WTC11 (cell line): Measurements from ENCODE around the gene AGAP1. TPM values are rescaled to one million over a fixed set of nuclear protein-coding genes. Genes with fewer than 3 reads are reported as not detected.

Experiments used
- ATAC-seq: fragments of 200-7000 bp; cut with Tn5 transposase; 2 replicates; pipeline ENCODE4 v1.10.0; 2021; ENCODE audit warnings: mild to moderate bottlenecking, moderate library complexity
- CTCF ChIA-PET: fragments of 300-600 bp; sonication (Branson Sonifier 250); formaldehyde crosslinking; loops from one replicate; lab custom pipeline; 2021; ENCODE audit warnings: antibody characterized with exemption; lab: Charles Lee
- POLR2A ChIA-PET: fragments of 350-600 bp; sonication (Branson Sonifier 250); formaldehyde crosslinking; loops from one replicate; lab custom pipeline; 2021; ENCODE audit warnings: antibody characterized with exemption; lab: Charles Lee
- DNase-seq: peaks from one replicate; pipeline ENCODE4 v3.0.0; 2021; ENCODE audit warnings: low spot score
- H3K27ac Mint-ChIP-seq: 2 replicates; pipeline ENCODE4 v1.8.0; 2021; ENCODE audit warnings: mixed read lengths
- H3K27me3 Mint-ChIP-seq: 2 replicates; pipeline ENCODE4 v1.8.0; 2021; ENCODE audit warnings: low read depth, mild to moderate bottlenecking, moderate library complexity, mixed read lengths
- H3K36me3 Mint-ChIP-seq: 2 replicates; pipeline ENCODE4 v1.8.0; 2021; ENCODE audit warnings: mixed read lengths
- H3K4me1 Mint-ChIP-seq: 2 replicates; pipeline ENCODE4 v1.8.0; 2022; ENCODE audit warnings: mixed read lengths
- H3K4me3 Mint-ChIP-seq: 2 replicates; pipeline ENCODE4 v1.8.0; 2021; ENCODE audit warnings: mild to moderate bottlenecking, moderate library complexity, mixed read lengths
- H3K9me3 Mint-ChIP-seq: 2 replicates; pipeline ENCODE4 v1.8.0; 2021; ENCODE audit warnings: mixed read lengths
- ARID4B ChIP-seq: sonication (generic); formaldehyde crosslinking; IDR thresholded peaks from 2 replicates; pipeline ENCODE4 v1.8.0; 2023; ENCODE audit warnings: missing genetic modification reagents, mild to moderate bottlenecking, borderline replicate concordance
- E2F5 ChIP-seq: sonication (generic); formaldehyde crosslinking; IDR thresholded peaks from 2 replicates; pipeline ENCODE4 v1.8.1; 2022; ENCODE audit warnings: mild to moderate bottlenecking, moderate library complexity, missing genetic modification reagents
- EMX1 ChIP-seq: fragments of 250-450 bp; sonication (Bioruptor Pico); IDR thresholded peaks from 2 replicates; pipeline ENCODE4 v1.8.0; 2021; ENCODE audit warnings: mild to moderate bottlenecking
- FOXP1 ChIP-seq: sonication (generic); formaldehyde crosslinking; IDR thresholded peaks from 2 replicates; pipeline ENCODE4 v1.8.0; 2022; ENCODE audit warnings: missing genetic modification reagents, mild to moderate bottlenecking, moderate library complexity, borderline replicate concordance
- GABPB1 ChIP-seq: sonication (generic); formaldehyde crosslinking; IDR thresholded peaks from 2 replicates; pipeline ENCODE4 v1.8.1; 2023; ENCODE audit warnings: mild to moderate bottlenecking, missing genetic modification reagents
- MAX ChIP-seq: sonication (generic); formaldehyde crosslinking; IDR thresholded peaks from 2 replicates; pipeline ENCODE4 v1.8.0; 2022; ENCODE audit warnings: mild to moderate bottlenecking, missing genetic modification reagents
- RELA ChIP-seq: sonication (generic); formaldehyde crosslinking; IDR thresholded peaks from 2 replicates; pipeline ENCODE4 v1.8.1; 2022; ENCODE audit warnings: missing genetic modification reagents, mild to moderate bottlenecking, borderline replicate concordance
- SOX15 ChIP-seq: fragments of 250-450 bp; sonication (Bioruptor Pico); IDR thresholded peaks from 2 replicates; pipeline ENCODE4 v1.9.0; 2021; ENCODE audit warnings: mild to moderate bottlenecking
- SP1 ChIP-seq: sonication (generic); formaldehyde crosslinking; conservative IDR thresholded peaks from 2 replicates; pipeline ENCODE4 v1.8.1; 2022; ENCODE audit warnings: missing genetic modification reagents
- ZNF219 ChIP-seq: sonication (generic); formaldehyde crosslinking; IDR thresholded peaks from 2 replicates; pipeline ENCODE4 v1.8.0; 2023; ENCODE audit warnings: missing genetic modification reagents, mild to moderate bottlenecking, borderline replicate concordance
- ZNF232 ChIP-seq: sonication (generic); formaldehyde crosslinking; IDR thresholded peaks from 2 replicates; pipeline ENCODE4 v1.8.0; 2022; ENCODE audit warnings: mild to moderate bottlenecking, missing genetic modification reagents
- ZNF423 ChIP-seq: fragments of 250-450 bp; sonication (Bioruptor Pico); IDR thresholded peaks from 2 replicates; pipeline ENCODE4 v2.1.2; 2022; ENCODE audit warnings: mild to moderate bottlenecking, moderate library complexity
- total RNA-seq: library from RNA; stranded (reverse); gene quantifications from 3 replicates; pipeline ENCODE4 v1.2.3, GENCODE V29; 2021
- TF ChIP-seq, protein P1 (sequence below): sonication (generic); formaldehyde crosslinking; IDR thresholded peaks from 2 replicates; pipeline ENCODE4 v1.8.0; 2022; ENCODE audit warnings: mild to moderate bottlenecking, missing genetic modification reagents

Gene AGAP1
- total RNA-seq, 1 experiment from 2014 or later: 49.3 TPM

- H3K9me3 Mint-ChIP-seq: peaks cover 12% of the 10 kb centered on the region
- peak overlapping the region; percentile 76 for H3K4me3 Mint-ChIP-seq
- peak; percentile 30 for DNase-seq
- H3K36me3 Mint-ChIP-seq: peaks cover 3% of the 10 kb centered on the region; the same call in 1 of the 2 replicates
- H3K27me3 Mint-ChIP-seq: peaks cover 52% of the 10 kb centered on the region
- H3K27ac Mint-ChIP-seq: no peak overlapping the region
- ATAC-seq: no peak; the same call in 1 of the 2 replicates
- TF ChIP-seq GABPB1 (CRISPR knock-in tag) (no peak), ZNF423 (CRISPR knock-in tag) (peak; percentile 21; the same call in 1 of the 2 replicates), E2F5 (no peak), ZNF219 (CRISPR knock-in tag) (peak; percentile 95; the same call in 1 of the 2 replicates), FOXP1 (CRISPR knock-in tag) (peak; percentile 70; the same call in 1 of the 2 replicates), RELA (CRISPR knock-in tag) (peak; percentile 23; the same call in 1 of the 2 replicates), SP1 (peak; percentile 54; the same call in 1 of the 2 replicates)
- TF ChIP-seq, all 79 proteins: peak for 5
- ChIA-PET CTCF (interaction anchor here (0.6 to 3.9 kb wide), 20 partner anchors 11 to 433 kb away, joined by 3 to 41 read pairs (median 10); partner anchors contain the start of gene GBX2), POLR2A (no interaction called here)
- peaks cover 38% of the 10 kb centered on the region for H3K4me1 Mint-ChIP-seq
Measured at GRCh38 chr2:236179236-236180075, 685.6 kb downstream of the AGAP1 start.

DNA sequence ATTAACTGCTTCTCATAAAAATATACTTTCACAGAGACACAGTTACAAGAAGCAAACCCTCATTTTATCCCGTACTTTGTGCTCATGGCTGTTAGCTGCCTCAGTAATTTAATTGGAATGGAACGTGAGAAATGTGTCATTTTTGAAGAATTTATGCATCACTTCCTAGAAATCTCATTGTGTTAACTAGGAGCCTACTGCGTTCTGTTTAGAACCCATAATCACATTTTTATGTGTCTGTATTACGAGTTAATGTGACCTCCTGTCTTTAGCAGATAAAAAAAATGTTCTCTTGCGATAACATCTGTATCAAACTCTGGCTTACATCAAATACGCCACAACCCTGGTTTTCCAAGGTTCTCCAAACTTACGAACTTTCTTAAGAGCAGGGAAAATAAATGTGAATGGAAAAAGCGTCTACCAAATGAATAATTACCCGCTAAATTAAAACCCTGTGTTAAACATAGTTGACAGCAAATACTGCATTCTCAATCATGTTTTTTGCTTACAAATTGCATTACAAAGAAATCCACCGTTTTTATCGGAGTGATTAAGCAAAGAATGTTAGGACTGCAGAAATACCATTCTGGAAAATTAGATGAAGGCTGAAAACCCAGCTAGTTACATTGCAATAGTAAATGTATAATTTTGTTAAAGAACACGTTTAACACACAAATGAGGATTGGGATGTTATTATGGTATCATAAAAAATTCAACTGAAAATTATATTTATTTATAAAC, 686.4 kb downstream of the AGAP1 start:
- Mint-ChIP-seq H3K36me3 (peaks cover 8% of the 10 kb centered on the region), H3K4me3 (peak overlapping the region; percentile 69), H3K27ac (no peak overlapping the region; the same call in 1 of the 2 replicates), H3K27me3 (peaks cover 47% of the 10 kb centered on the region), H3K4me1 (peaks cover 30% of the 10 kb centered on the region), H3K9me3 (peaks cover 20% of the 10 kb centered on the region)
- POLR2A ChIA-PET: no interaction called here
- DNase-seq (no peak), ATAC-seq (no peak)
- TF ChIP-seq ZNF232: no peak
- TF ChIP-seq SOX15 (CRISPR knock-in tag): no peak
- TF ChIP-seq MAX (CRISPR knock-in tag): no peak
- TF ChIP-seq ZNF423 (CRISPR knock-in tag): no peak
- TF ChIP-seq ARID4B (CRISPR knock-in tag): no peak
- TF ChIP-seq, protein P1, sequence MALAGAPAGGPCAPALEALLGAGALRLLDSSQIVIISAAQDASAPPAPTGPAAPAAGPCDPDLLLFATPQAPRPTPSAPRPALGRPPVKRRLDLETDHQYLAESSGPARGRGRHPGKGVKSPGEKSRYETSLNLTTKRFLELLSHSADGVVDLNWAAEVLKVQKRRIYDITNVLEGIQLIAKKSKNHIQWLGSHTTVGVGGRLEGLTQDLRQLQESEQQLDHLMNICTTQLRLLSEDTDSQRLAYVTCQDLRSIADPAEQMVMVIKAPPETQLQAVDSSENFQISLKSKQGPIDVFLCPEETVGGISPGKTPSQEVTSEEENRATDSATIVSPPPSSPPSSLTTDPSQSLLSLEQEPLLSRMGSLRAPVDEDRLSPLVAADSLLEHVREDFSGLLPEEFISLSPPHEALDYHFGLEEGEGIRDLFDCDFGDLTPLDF: no peak
- no peak for TF ChIP-seq EMX1 (CRISPR knock-in tag)
- no peak for TF ChIP-seq GABPB1 (CRISPR knock-in tag)
- CTCF ChIA-PET: interaction anchor here (0.6 to 3.9 kb wide), 55 partner anchors 9 to 677 kb away, joined by 3 to 41 read pairs (median 5); partner anchors contain the start of gene GBX2
